Measurements from ENCODE around the gene OTUD1. TPM values are rescaled to one million over a fixed set of nuclear protein-coding genes. Genes with fewer than 3 reads are reported as not detected.

OTUD1 gene
- total RNA-seq, 2 experiments from 2014 or later: 5.3 TPM

DNA sequence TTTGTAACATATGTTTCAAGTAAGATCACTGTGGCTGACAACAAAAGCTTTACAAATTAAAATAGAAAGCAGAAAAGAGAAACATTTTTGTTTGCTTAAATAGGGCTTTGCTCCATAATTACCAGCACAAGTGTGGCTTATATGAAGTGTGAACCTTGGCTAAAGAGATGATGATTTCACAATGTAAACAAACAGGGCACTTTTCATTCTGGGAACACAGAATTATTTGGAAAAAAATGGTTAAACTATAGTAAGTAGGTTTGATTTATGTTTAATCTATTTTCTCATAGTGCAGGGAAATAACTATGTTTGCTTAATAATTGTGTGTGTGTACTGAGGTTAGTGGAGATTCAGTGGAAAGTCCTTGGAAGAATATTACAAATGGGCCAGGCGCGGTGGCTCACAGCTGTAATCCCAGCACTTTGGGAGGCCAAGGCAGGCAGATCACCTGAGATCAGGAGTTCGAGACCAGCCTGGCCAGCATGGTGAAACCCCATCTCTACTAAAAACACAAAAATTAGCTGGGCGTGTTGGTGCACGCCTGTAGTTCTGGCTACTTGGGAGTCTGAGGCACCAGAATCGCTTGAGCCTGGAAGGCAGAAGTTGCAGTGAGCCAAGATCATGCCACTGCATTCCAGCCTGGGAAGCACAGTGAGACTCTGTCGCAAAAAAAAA lies 19.1 kb upstream of the OTUD1 start:
- ChIA-PET POLR2A (no interaction called here), CTCF (no interaction called here)

DNA sequence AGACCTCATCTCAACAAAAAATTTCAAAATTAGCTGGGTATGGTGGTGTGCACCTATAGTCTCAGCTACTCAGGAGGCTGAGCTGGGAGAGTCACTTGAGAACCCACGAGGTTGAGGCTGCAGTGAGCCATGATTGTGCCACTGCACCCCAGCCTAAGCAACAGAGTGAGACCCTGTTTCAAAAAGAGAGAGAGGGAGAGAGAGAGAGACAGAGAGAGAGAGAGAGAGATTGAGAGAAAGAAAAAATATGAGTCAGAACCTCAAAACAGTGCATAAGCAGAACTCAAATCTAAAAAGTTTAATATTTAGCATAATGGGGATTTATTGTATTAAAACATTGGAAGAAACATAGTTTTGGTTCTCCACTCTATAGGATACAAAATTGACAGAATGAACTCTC lies 17.5 kb upstream of the OTUD1 start:
- CTCF ChIA-PET: no interaction called here

DNA sequence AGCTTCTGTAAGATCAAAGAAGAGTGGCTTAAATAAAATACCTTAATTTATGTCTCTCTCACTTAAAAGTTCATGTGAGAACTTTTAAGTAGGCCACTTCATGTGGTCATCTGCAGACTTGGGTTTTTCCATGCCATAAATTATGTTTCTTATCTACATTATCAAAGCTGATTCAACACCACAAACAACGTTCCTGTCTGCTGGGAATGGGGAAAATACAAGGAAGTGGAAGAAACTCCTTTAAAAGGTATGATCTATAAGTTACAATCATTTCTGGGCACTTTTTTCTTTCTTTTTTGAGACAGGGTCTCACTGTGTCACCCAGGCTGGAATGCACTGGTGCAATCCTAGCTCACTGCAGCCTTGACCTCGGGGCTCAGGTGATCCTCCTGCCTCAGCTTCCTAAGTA lies 16.9 kb upstream of the OTUD1 start:
- ChIA-PET POLR2A (interaction anchor here (0.6 kb wide), 1 partner anchor 127 kb away, joined by 3 read pairs; no protein-coding TSS in a partner anchor), CTCF (no interaction called here)

More for the DNA sequence above, 17.5 kb upstream of the OTUD1 start:
- POLR2A ChIA-PET: no interaction called here

DNA sequence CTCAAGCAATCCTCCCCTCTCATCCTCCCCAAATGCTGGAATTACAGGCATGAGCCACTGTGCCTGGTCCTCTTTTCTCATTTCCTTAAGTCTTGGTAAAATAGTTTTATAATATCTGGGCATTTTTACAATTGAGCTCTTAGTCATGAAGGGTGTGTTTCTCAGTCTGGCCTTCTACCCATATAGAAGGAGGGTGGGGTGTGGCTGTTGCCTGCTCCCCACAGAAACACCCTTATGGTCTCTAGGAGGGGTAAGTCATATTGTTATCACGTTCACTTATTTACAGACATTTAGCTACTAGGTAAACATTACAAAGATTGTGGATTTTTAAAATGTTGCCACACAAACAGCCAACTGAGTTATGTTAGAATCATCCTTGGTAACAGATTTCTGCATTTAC lies 6.7 kb upstream of the OTUD1 start:
- ChIA-PET CTCF (no interaction called here), POLR2A (no interaction called here)

DNA sequence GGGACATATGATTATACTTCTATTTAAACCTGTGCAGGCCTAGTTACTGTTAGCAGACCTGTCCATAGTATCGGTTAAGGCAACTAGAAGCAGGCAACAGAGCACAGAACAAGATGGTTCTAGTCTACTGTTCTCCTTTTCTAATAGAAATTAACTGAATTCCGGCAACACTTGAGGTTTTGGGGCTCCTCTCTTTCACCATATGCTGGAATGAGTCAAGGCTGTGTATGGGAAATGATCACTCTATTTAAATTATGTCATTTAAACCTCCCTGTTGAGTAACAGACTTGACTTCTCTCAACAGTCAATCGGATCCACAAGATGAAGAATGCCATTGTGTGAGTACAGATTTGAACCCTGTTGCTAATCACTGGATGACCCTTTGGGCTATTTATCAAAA lies 6.2 kb upstream of the OTUD1 start:
- ChIA-PET POLR2A (no interaction called here), CTCF (no interaction called here)

DNA sequence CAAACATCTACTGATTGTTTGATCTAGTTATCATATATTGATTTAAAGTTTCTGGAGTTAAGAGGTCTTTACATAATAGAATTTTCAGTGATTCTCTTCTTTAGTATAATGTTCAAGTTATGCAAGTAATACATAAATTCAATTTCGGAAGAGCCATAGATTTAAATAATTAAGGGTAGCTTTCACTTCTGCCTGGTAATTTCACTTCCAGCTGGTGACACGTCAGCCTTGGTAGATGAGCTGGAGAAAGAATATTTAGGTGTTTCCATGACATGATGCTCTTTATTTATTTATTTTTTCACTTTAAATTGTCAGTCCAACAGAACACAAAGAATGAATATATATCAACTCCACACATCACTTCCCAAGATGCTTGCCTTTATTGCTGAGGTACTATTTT lies 5.2 kb upstream of the OTUD1 start:
- ChIA-PET POLR2A (no interaction called here), CTCF (no interaction called here)

DNA sequence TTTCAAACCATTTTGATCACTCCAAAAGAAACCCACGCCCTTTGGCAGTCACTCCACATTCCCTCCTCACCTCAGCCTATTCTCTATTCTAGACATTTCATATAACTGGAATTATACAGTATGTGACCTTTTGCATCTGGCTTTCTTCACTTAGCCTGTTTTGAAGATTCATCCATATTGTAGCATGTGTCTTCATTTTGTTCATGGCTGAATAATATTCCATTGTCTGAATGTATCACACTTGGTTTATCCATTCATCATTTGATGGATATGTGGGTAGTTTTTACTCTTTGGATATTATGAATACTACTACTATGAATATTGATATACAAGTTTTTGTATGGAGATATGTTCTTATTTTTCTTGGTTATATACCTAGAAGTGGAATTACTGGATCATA lies 3.5 kb upstream of the OTUD1 start:
- ChIA-PET CTCF (no interaction called here), POLR2A (no interaction called here)

DNA sequence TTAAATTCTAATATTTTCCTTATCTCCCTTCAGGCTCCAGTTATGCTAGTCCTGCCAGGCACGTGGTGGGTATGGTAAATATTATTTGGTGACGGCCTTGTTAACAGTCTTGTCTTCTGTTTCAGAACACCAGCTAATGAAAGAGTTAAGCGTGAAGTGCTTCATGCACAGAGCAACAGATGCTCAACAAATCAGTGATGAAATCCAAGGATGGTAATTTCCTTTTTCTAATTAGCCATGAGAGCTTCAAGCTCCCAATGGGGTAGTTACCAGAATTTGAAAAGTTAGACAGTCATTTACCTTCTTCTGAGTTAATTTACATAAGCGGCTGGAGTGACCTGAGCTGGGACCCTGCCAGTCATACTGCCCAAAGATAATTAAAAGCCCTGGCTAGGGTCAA lies 1.9 kb upstream of the OTUD1 start:
- POLR2A ChIA-PET: no interaction called here
- CTCF ChIA-PET: no interaction called here

DNA sequence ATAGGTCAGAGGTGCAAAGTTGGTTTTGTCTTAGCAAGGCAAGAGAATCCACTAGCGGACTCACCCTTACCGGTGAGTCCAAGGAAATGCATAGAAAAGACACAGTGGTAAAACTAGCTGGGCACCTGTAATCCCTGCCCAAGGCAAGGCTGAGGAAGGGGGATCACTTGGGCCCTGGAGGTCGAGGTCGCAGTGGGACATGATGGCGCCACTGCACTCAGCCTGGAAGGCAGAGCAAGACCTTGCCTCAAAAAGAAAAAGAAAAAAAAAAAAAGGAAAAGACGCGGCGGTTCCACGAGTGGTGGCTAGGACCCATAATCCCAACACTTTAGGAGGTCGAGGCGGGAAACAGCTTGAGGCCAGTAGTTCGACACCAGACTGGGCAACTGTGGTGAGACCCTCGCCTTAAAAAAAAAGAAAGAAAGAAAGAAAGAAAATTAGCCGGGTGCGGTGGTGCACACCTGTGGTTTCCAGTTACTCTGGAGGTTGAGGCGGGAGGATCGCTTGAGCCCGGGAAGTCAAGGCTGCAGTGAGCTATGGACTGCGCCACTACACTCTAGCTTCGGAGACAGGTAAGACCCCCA lies 820 bp upstream of the OTUD1 start:
- ChIA-PET CTCF (no interaction called here), POLR2A (interaction anchor here (1.5 kb wide), 1 partner anchor 73 kb away, joined by 6 read pairs; no protein-coding TSS in a partner anchor)

DNA sequence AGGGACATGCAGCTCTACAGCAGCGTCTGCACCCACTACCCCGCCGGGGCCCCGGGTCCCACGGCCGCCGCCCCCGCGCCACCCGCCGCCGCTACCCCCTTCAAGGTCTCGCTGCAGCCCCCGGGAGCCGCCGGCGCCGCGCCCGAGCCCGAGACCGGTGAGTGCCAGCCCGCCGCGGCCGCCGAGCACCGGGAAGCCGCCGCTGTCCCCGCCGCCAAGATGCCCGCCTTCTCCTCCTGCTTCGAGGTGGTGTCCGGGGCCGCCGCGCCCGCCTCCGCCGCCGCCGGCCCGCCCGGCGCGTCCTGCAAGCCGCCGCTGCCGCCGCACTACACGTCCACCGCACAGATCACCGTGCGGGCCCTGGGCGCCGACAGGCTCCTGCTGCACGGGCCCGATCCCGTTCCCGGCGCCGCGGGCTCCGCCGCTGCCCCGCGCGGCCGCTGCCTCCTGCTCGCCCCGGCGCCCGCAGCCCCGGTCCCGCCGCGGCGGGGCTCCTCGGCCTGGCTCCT lies 631 bp downstream of the OTUD1 start:
- POLR2A ChIA-PET: interaction anchor here (0.5 to 1.5 kb wide), 2 partner anchors 75 to 884 kb away, joined by 6 to 7 read pairs; no protein-coding TSS in a partner anchor
- CTCF ChIA-PET: no interaction called here

DNA sequence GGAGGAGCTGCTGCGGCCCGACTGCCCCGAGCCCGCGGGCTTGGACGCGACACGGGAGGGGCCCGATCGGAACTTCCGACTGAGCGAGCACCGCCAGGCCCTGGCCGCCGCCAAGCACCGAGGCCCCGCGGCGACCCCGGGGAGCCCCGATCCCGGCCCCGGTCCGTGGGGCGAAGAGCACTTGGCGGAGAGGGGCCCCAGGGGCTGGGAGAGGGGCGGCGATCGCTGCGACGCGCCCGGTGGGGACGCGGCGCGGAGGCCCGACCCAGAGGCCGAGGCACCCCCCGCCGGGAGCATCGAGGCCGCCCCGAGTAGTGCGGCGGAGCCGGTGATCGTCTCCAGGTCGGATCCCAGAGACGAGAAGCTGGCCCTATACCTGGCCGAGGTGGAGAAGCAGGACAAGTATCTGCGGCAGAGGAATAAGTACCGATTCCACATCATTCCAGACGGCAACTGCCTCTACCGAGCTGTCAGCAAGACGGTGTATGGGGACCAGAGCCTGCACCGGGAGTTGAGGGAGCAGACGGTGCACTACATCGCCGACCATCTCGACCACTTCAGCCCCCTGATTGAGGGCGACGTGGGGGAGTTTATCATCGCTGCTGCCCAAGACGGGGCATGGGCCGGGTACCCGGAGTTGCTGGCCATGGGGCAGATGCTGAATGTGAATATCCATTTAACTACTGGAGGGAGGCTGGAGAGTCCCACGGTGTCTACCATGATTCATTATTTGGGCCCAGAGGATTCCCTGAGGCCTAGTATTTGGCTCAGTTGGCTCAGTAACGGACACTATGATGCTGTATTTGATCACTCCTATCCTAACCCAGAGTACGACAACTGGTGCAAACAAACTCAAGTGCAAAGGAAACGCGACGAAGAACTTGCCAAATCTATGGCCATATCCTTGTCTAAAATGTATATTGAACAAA lies 1.4 kb downstream of the OTUD1 start:
- CTCF ChIA-PET: no interaction called here
- POLR2A ChIA-PET: interaction anchor here (1.5 kb wide), 1 partner anchor 75 kb away, joined by 6 read pairs; no protein-coding TSS in a partner anchor

DNA sequence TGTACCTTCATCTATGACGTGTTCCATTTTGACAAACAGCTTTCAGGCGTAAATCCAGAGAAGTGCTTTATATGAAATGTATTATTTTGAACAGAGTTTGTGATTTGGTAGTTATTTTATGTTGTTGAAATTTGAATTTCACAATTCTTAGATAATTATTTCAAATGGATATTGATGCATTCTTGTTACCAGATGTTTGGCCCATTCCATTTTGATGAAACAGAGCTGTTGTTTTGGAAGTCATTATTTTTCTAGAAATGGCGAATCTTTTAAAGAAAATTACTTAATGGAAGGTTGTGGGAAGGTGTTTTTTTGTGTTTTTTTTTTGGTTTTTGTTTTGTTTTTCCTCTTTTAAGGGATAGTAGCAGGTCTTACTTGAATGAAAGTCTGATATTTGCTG lies 2.4 kb downstream of the OTUD1 start:
- ChIA-PET POLR2A (no interaction called here), CTCF (no interaction called here)

DNA sequence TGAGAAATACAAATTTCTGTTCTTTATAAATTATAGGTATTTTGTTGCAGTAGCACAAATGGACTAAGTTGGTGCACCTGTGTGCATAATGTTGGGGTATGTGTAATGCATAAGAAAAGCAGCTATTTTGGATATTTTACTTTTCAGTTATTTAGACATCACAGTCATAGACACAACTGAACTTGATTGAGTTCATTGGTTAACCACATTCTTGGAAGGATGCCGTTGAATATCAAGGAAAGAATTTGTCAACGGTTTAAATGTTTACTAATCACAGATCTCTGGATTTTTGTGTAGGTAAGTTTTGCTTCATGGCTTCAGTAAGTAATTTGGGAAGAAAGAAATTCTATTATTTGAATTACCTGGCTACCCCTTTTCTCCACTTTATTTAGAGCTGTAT lies 4.1 kb downstream of the OTUD1 start:
- POLR2A ChIA-PET: no interaction called here
- CTCF ChIA-PET: no interaction called here

DNA sequence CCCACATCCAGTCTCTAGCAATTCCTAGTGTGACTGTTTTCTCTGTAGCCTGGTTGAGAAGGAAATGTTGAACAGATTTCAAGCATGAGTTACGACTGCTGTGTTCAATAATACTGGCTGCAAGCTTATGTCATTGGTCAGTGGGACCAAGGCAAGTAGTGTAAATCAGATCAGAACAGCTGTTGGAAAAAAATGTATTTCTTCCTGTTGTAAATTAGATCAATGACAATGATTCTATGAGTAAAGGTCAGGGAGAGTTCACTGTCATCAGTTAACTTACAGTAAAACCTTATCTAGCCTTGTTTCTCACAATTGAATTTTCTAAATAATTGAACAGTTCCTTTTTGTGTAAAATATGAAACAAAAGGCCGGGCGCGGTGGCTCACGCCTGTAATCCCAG lies 6.7 kb downstream of the OTUD1 start:
- POLR2A ChIA-PET: interaction anchor here (1.1 kb wide), 1 partner anchor 54 kb away, joined by 4 read pairs; no protein-coding TSS in a partner anchor
- CTCF ChIA-PET: no interaction called here

DNA sequence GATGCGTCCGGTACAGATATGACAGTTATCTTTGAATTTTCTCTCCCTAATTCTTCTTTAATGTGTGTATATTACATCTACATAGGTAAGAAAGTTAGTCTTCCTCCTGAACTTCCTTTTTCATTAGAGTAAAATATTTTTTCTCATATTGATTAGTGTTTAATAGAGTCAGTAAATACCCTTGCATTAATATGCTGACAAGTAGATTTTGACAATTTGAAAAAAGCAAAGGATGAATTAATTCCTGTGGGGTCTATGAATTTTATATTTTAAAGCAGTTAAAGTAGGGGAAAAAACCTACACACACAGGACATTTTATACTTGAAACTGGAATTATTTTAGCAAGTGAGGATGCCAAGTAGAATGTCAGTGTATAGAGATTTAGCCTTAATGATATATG lies 9.4 kb downstream of the OTUD1 start:
- ChIA-PET CTCF (no interaction called here), POLR2A (interaction anchor here (0.9 kb wide), 1 partner anchor 84 kb away, joined by 4 read pairs; no protein-coding TSS in a partner anchor)

DNA sequence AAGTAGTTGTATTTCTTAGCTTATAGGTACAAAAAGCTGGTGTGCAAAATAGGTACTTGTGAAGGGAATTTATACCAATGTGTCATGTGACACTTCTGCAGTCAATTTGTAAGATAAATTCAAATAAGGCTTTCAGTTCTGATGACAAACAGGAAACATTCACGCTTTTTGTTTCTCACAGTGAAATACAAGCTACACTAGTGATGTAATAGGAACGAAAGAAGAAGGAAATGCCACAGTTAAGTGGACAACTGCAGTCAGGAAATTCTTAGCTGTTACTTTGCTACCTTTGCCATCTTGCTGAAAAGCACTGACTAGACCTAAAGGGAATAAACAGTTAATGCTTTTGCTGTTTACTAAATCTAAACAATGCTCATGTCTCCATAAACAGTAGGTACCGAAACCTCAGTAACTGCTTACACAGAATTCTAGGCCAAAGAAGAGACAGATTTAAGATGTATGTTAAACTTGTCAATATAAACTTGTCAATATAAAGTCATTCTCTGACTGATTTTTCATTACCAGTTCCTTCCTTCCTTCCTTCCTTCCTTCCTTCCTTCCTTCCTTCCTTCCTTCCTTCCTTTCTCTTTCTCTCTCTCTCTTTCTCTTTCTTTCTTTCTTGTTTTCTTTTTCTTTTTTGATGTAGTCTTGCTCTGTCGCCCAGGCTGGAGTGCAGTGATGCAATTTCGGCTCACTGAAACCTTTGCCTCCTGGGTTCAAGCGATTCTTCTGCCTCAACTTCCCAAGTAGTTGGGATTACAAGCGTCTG lies 10.1 kb downstream of the OTUD1 start:
- CTCF ChIA-PET: no interaction called here

DNA sequence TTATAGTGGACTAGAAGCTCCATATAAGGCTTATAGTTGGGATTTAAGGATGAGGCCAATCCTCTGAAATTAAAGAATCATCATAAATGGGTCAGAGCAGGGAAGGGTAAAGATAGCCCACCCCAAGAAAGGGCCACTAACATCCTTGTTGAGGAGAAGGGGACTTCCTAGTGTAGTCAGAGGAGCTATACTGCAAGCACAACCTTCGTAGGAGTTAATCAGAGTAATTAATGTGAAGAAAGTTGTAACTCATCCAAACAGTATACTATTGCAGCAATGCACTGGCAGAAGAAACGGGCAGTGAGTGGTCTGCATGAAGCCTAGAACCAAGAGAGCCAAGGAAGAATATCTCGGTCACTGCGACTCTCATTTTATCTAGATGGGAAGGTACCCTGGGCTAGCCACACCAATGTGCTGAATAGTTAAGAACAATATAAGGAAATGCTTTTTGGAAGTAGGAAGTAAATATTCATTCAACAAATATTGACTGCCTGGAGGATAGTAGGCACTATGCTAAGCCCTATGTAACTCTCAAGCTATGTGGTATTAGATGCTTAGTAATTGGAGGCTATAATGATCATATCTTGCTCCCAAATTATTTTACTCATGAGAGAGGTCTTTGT lies 13.3 kb downstream of the OTUD1 start:
- CTCF ChIA-PET: interaction anchor here (0.6 kb wide), 1 partner anchor 85 kb away, joined by 3 read pairs; no protein-coding TSS in a partner anchor
- POLR2A ChIA-PET: no interaction called here

More for the DNA sequence above, 10.1 kb downstream of the OTUD1 start:
- POLR2A ChIA-PET: interaction anchor here (0.9 kb wide), 1 partner anchor 85 kb away, joined by 4 read pairs; no protein-coding TSS in a partner anchor

DNA sequence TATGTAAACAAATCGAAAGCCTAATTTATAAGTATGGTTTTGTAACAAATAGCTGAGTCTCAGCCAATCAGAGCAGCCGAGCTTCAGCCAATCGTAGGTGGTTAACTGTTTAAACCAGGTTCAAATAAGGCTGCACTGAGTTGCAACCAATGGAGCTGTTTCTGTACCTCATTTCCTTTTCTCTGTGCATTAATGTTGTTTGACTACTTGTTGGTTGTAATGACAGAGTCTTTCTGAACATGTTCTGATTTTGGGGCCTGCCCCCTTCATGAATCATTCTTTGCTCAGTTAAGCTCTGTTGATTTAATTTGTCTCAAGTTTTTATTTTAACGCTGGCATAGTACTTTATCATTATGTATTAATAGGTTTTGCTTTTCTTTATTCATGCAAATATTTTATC lies 14.6 kb downstream of the OTUD1 start:
- ChIA-PET CTCF (no interaction called here), POLR2A (no interaction called here)
